ENCODE data around the gene NFIX.

The NFIX gene

DNA sequence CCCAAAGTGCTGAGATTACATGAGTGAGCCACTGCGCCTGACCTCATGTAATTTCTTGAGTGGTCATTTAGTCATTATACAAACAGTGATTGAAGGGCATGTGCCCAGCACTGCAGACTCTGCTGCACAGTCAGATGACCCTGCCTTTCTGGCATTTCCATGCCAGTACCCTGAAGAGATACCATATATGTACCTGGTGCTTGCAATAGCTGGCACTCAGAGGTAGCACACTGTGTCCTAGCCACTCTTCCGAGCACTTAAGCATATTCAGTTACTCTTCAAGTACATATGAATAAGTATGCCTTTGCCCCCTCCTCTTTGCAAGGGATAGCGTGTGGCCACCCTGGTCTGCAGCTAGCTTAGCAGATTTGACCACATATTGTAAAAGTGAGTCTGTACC is 139.4 kb downstream of the NFIX start:
- DNase-seq, result no peak

DNA sequence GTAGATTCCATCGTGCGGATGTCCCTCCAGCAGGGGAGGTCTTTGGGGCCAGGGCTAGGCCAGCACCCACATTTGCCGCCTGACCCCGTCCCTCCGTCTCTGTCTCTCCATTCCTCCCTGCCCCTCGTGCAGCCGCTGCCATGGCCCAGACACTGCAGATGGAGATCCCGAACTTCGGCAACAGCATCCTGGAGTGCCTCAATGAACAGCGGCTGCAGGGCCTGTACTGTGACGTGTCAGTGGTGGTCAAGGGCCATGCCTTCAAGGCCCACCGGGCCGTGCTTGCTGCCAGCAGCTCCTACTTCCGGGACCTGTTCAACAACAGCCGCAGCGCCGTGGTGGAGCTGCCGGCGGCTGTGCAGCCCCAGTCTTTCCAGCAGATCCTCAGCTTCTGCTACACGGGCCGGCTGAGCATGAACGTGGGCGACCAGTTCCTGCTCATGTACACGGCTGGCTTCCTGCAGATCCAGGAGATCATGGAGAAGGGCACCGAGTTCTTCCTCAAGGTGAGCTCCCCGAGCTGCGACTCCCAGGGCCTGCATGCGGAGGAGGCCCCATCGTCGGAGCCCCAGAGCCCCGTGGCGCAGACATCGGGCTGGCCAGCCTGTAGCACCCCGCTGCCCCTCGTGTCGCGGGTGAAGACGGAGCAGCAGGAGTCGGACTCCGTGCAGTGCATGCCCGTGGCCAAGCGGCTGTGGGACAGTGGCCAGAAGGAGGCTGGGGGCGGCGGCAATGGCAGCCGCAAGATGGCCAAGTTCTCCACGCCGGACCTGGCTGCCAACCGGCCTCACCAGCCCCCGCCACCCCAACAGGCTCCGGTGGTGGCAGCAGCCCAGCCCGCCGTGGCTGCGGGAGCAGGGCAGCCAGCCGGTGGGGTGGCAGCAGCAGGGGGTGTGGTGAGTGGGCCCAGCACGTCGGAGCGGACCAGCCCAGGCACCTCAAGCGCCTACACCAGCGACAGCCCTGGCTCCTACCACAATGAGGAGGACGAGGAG is 140.1 kb downstream of the NFIX start:
- DNase-seq, result no peak

DNA sequence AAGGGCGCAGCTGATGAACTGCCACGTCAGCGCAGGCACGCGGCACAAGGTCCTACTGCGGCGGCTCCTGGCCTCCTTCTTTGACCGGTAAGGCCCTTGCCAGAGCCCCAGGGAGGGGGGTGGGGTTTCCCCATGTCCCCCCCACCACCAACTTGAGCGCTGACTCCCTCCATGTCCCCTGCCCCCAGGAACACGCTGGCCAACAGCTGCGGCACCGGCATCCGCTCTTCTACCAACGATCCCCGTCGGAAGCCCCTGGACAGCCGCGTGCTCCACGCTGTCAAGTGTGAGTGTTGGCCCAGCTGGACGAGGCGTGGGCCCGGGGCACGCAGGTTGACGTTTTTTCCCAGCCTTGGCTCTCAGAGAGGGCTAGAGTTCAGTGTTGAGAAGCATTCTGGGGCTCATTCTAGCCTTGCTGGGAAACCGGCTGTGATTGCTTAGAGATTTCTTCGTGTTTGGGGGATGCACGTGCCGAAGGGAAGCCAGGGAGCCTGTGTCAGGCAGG is 142.1 kb downstream of the NFIX start:
- no peak for DNase-seq

DNA sequence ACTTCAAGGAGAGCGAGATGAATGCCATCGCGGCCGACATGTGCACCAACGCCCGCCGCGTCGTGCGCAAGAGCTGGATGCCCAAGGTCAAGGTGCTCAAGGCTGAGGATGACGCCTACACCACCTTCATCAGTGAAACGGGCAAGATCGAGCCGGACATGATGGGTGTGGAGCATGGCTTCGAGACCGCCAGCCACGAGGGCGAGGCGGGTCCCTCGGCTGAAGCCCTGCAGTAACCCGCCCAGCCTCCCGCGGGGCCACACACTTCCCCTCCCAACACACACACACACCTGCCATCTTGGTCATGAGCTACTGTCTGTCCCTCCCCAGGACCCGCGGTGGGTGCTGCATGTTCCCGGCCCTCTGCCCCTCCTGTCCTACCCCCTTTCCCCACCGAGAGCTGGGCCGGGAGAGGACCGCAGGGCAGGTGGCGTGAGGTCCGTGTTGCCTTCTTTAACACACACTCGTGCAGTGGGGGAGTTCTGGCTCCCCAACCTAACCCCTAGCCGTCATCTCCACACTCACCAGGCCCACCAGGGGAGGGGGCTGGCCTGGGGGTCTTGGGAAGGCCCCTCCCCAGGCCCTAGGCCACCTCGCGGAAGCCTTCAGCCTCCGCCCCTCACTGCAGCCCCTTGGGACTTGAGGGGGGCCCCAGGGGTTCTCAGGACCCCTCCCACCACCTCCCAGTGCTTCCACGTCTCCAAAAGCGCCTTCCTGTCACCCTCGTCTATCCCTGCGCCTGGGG is 143.1 kb downstream of the NFIX start:
- no peak for DNase-seq

DNA sequence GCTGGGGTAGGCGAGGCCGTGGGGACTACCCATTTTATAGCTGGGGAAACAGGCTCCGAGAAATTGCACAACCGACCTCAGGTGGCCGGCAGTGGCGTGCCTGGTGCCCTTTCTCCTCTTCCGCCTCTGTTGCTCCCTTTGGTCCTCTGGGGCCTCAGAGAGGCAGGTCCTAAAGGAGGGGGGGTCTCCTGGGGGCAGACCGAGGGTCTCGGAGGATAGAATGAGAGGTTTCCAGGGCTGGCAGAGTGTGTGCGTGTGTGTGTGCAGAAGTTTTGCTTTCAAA is 143.6 kb downstream of the NFIX start:
- no peak for DNase-seq

DNA sequence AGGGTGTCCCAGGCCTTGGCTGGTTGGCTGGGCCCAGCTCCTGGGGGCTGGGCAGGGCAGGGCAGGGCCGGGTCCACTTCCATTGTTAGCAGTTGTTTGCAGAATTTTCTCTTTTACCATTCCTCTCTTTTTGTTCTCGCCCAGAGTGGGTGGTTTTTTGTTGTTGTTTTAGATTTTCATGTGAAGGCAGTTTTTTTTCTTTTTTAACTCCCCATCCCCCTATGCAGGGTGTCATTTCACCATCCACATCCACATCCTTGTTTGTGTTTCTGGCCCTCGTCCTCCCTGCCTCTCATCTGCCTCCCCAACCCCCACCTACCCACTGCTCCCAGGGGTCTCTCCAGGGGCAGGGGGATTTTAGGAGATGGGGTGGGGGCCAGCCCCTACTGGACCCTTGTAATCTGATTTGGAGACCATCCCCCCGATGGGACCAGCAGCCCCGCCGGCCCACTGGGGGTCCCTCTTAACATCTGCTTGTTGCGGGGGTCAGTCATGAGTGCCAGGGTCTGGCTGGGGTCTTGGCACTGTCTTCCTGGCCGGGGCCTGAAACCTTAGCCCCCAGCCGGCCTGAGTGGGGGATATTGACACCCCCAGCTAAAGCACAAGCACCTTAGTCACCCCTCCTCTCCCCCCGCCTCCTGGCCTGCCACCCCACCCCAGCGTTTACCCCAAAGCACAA is 144.5 kb downstream of the NFIX start:
- no peak for DNase-seq

DNA sequence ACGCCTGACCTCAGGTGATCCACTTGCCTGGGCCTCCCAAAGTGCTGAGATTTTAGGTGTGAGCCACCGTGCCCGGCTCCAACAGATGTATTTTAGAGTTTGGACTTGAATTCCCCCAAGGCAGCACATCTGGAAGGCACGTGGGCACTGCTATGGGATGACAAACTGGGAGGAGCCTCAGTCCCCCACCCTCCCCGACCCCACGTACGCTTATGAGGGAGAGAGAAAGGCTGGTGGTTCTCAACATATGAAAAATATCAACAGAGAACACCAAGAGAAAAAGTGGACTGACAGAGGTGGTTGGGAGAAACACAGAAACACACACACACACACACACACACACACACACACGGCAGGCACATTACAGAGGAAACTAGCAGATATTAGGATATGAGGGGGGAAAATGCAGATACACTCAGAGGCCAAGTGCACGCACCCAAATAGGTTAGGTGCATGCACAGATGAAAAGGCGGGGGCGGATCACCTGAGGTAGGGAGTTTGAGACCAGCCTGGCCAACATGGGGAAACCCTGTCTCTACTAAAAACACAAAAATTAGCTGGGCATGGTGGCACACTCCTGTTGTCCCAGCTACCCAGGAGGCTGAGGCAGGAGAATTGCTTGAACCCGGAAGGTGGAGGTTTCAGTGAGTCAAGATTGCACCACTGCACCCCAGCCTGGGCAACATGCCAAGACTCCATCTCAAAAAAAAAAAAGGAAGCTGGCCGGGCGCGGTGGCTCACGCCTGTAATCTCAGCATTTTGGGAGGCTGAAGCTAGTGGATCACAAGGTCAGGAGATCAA is 151.7 kb downstream of the NFIX start:
- DNase-seq, result no peak
